CD4-positive, alpha-beta T cell (primary cell): ENCODE measurements around the gene RALGPS1. TPM values are rescaled to one million over a fixed set of nuclear protein-coding genes. Genes with fewer than 3 reads are reported as not detected.

Source experiments
- ATAC-seq: fragments of 200-7000 bp; cut with Tn5 transposase; one replicate; pipeline ENCODE4 v1.10.0; 2022; ENCODE audit warnings: mild to moderate bottlenecking; ENCODE audit not compliant: poor library complexity
- CTCF ChIA-PET: fragments of 350-600 bp; sonication (Branson Sonifier 250); formaldehyde crosslinking; loops from one replicate; lab custom pipeline; 2021; ENCODE audit warnings: antibody characterized with exemption, inconsistent platforms; lab: Charles Lee
- POLR2A ChIA-PET: fragments of 350-600 bp; sonication (Branson Sonifier 250); formaldehyde crosslinking; loops from one replicate; lab custom pipeline; 2021; ENCODE audit warnings: antibody characterized with exemption, inconsistent platforms; lab: Charles Lee
- DNase-seq, 14 experiments: peaks; one replicate each; pipeline ENCODE4 v3.0.0-alpha.2; 2013 to 2020; ENCODE audit warnings: mixed read lengths in 2 of 14
- H3K27ac ChIP-seq, 2 donors: one replicate each; pipeline versions ENCODE4 v1.5.1 to v1.7.0; 2013; ENCODE audit warnings: low read length in 2 of 2, low read depth in 1 of 2, mild to moderate bottlenecking in 1 of 2
- H3K27me3 ChIP-seq, 2 experiments: 1 replicate in 1 of 2; 2 replicates in 1 of 2; pipeline versions ENCODE4 v1.6.1 to v1.7.0; 2013; ENCODE audit warnings: low read length in 2 of 2, control low read depth in 1 of 2, mild to moderate bottlenecking in 1 of 2, moderate library complexity in 1 of 2; ENCODE audit not compliant: insufficient read depth in 2 of 2, control insufficient read depth in 1 of 2
- H3K36me3 ChIP-seq: one replicate; pipeline ENCODE4 v1.6.1; 2013; ENCODE audit warnings: low read length, control low read depth; ENCODE audit not compliant: insufficient read depth
- H3K4me1 ChIP-seq: one replicate; pipeline ENCODE4 v1.6.1; 2013; ENCODE audit warnings: low read length, control low read depth; ENCODE audit not compliant: insufficient read depth
- H3K4me3 ChIP-seq: one replicate; pipeline ENCODE4 v1.5.1; 2013; ENCODE audit warnings: mild to moderate bottlenecking, low read length, moderate library complexity
- H3K9me3 ChIP-seq, 2 experiments: 1 replicate in 1 of 2; 2 replicates in 1 of 2; pipeline versions ENCODE4 v1.6.1 to v1.7.0; 2013; ENCODE audit warnings: low read length in 2 of 2, mild to moderate bottlenecking in 2 of 2, control low read depth in 1 of 2, moderate library complexity in 1 of 2; ENCODE audit not compliant: control insufficient read depth in 1 of 2, insufficient read depth in 1 of 2
- H3K27ac Mint-ChIP-seq: one replicate; pipeline ENCODE4 v1.8.0; 2020; ENCODE audit warnings: mixed read lengths
- H3K27me3 Mint-ChIP-seq: one replicate; pipeline ENCODE4 v1.8.0; 2021; ENCODE audit warnings: mixed read lengths
- H3K36me3 Mint-ChIP-seq: one replicate; pipeline ENCODE4 v1.8.0; 2021; ENCODE audit warnings: low read depth, mixed read lengths
- H3K4me1 Mint-ChIP-seq: one replicate; pipeline ENCODE4 v1.8.0; 2021; ENCODE audit warnings: low read depth, mixed read lengths
- H3K4me3 Mint-ChIP-seq: one replicate; pipeline ENCODE4 v1.8.0; 2020; ENCODE audit warnings: mild to moderate bottlenecking, mixed read lengths
- H3K9me3 Mint-ChIP-seq: one replicate; pipeline ENCODE4 v1.8.0; 2020; ENCODE audit warnings: mixed read lengths
- intact Hi-C, 2 experiments: fragments of 100-400 bp; cut with DNase I in 1 of 2; cut with micrococcal nuclease in 1 of 2; formaldehyde crosslinking; loops; one replicate each; pipeline versions ENCODE4 v1.15.1 to v1.9.0; 2023 to 2025; cut with DNase I, micrococcal nuclease
- total RNA-seq, 174 experiments: library from RNA in 2 of 174; stranded (reverse) in 2 of 174; gene quantifications; one replicate each; pipeline ENCODE4 v1.2.3 and lab custom pipeline; 2021 to 2026
- TF ChIP-seq, protein P1 (sequence below): fragments of 200-600 bp; IDR thresholded peaks from one replicate; pipeline ENCODE4 v1.8.0; 2022; ENCODE audit warnings: antibody characterized with exemption, mild to moderate bottlenecking

The RALGPS1 gene
- total RNA-seq, 2 experiments from 2014 or later, result 5.8 to 6.3 TPM

DNA sequence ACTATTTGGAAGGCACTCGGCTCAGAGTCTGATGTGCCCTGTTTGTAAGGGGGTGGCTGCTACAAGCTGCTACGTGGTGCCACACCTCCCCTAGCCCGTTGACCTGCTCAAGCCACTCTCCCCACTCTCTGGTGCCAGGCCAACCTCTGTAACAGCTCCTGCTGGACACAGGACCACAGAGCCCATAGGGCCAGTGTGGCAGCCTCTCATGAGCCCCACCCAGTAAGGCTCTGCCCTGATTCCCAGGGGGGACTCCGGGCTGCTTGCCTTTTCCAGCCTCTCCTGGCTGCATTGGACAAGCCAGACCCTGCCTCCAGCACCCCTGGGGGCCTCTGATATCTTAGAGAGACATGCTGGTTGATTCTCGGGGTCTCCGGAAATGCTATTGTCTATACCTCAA is 261.2 kb downstream of the RALGPS1 start:
- Histone ChIP-seq H3K4me3 (no peak overlapping the region), H3K27ac (no peak overlapping the region), H3K36me3 (no peaks in the 10 kb centered on the region), H3K27me3 (no peaks in the 10 kb centered on the region), H3K4me1 (no peaks in the 10 kb centered on the region), H3K9me3 (peaks cover 0 to 8% of the 10 kb centered on the region in 2 experiments)
- TF ChIP-seq, protein P1, sequence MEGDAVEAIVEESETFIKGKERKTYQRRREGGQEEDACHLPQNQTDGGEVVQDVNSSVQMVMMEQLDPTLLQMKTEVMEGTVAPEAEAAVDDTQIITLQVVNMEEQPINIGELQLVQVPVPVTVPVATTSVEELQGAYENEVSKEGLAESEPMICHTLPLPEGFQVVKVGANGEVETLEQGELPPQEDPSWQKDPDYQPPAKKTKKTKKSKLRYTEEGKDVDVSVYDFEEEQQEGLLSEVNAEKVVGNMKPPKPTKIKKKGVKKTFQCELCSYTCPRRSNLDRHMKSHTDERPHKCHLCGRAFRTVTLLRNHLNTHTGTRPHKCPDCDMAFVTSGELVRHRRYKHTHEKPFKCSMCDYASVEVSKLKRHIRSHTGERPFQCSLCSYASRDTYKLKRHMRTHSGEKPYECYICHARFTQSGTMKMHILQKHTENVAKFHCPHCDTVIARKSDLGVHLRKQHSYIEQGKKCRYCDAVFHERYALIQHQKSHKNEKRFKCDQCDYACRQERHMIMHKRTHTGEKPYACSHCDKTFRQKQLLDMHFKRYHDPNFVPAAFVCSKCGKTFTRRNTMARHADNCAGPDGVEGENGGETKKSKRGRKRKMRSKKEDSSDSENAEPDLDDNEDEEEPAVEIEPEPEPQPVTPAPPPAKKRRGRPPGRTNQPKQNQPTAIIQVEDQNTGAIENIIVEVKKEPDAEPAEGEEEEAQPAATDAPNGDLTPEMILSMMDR, result no peak
- CTCF ChIA-PET, result no interaction called here
- Mint-ChIP-seq H3K4me3 (no peak overlapping the region), H3K27me3 (no peaks in the 10 kb centered on the region), H3K27ac (no peak overlapping the region), H3K36me3 (no peaks in the 10 kb centered on the region), H3K4me1 (no peaks in the 10 kb centered on the region), H3K9me3 (no peaks in the 10 kb centered on the region)
- ATAC-seq (no peak), DNase-seq (no peak)
- POLR2A ChIA-PET, result no interaction called here
- intact Hi-C loops, result no loop called here

DNA sequence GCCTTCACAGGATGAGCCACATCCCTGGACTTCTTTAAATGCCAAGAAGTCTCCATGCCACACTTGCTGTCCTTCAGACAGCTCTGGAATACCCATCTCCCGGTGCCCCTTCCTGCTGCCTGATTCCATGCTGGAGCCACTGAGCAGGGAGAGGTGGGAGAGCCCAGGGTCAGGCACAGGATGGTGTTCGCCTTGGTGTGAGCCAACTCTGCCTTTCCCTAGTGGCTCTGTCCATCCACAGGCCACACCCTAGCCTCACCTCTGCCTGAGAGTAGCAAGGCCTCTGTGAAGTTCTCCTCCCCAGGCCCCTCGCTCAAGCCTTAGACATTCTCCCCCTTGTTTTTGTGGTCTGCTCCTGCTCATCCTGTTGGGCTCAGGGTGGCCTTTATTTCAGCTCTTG is 262.0 kb downstream of the RALGPS1 start:
- DNase-seq, result peak in 1 of 14 experiments; percentile 26
- no peak for ATAC-seq
- POLR2A ChIA-PET, result no interaction called here

DNA sequence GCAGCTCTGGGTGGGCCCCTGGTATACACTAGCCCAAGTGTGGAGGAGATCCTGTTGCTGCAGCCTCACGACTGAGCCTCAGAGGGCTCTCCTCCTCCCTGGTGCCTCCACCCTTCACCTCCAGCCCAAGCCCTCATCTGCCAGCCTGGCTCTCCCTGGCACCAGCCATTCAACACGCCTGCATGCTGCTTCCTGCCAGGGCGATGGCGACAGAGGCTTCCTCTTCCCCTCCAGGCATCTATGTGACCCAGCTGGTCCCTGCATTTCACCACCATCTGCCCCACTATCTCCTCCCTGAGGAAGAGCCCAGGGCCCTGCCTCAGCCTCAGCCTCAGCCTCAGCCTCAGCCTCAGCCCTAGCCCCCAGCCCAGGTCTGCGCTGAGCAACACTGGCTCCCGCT is 262.6 kb downstream of the RALGPS1 start:
- Mint-ChIP-seq H3K4me3 (no peak overlapping the region), H3K4me1 (no peaks in the 10 kb centered on the region), H3K27me3 (no peaks in the 10 kb centered on the region), H3K27ac (no peak overlapping the region), H3K36me3 (no peaks in the 10 kb centered on the region), H3K9me3 (no peaks in the 10 kb centered on the region)
- H3K27me3 ChIP-seq, result no peaks in the 10 kb centered on the region
- no peak for ATAC-seq
- H3K36me3 ChIP-seq, result no peaks in the 10 kb centered on the region
- no peaks in the 10 kb centered on the region for H3K4me1 ChIP-seq
- H3K9me3 ChIP-seq, result peaks cover 0 to 8% of the 10 kb centered on the region in 2 experiments
- POLR2A ChIA-PET, result no interaction called here
- no peak overlapping the region for H3K27ac ChIP-seq
- TF ChIP-seq, protein P1, result no peak
- CTCF ChIA-PET, result no interaction called here
- peak in 1 of 14 experiments; percentile 22 for DNase-seq
- no peak overlapping the region for H3K4me3 ChIP-seq
- intact Hi-C loops, result no loop called here

More for the DNA sequence above, 262.0 kb downstream of the RALGPS1 start:
- no peaks in the 10 kb centered on the region for H3K36me3 ChIP-seq
- H3K36me3 Mint-ChIP-seq, result no peaks in the 10 kb centered on the region
- no peaks in the 10 kb centered on the region for H3K27me3 ChIP-seq
- H3K4me1 Mint-ChIP-seq, result no peaks in the 10 kb centered on the region
- H3K27ac ChIP-seq, result no peak overlapping the region
- no peaks in the 10 kb centered on the region for H3K27me3 Mint-ChIP-seq
- H3K4me1 ChIP-seq, result no peaks in the 10 kb centered on the region
- H3K4me3 Mint-ChIP-seq, result no peak overlapping the region
- CTCF ChIA-PET, result no interaction called here
- intact Hi-C loops, result no loop called here
- no peaks in the 10 kb centered on the region for H3K9me3 Mint-ChIP-seq
- H3K9me3 ChIP-seq, result peaks cover 0 to 8% of the 10 kb centered on the region in 2 experiments
- TF ChIP-seq, protein P1, result no peak
- H3K4me3 ChIP-seq, result no peak overlapping the region
- H3K27ac Mint-ChIP-seq, result no peak overlapping the region
